HL-60 (cell line): ENCODE data around the gene SCAMP3.

Source experiments
- CTCF ChIP-seq: IDR thresholded peaks from one replicate; pipeline ENCODE4 v1.5.1; 2011; ENCODE audit warnings: low read length, control low read depth, inconsistent platforms; ENCODE audit not compliant: insufficient read depth
- GABPA ChIP-seq: IDR thresholded peaks from 2 replicates; pipeline ENCODE4 v1.6.1; 2012; ENCODE audit warnings: low read depth
- REST ChIP-seq: IDR thresholded peaks from 2 replicates; pipeline ENCODE4 v1.6.1; 2012; ENCODE audit warnings: low read depth; ENCODE audit not compliant: insufficient replicate concordance
- SPI1 ChIP-seq: IDR thresholded peaks from 2 replicates; pipeline ENCODE4 v1.6.1; 2012; ENCODE audit warnings: low read depth, mild to moderate bottlenecking, borderline replicate concordance

GRCh38 chr1:155266553-155266952, 4.4 kb upstream of the SCAMP3 start:
- no peak for TF ChIP-seq CTCF
- no peak for TF ChIP-seq GABPA
- no peak for TF ChIP-seq REST
- TF ChIP-seq SPI1 = no peak
